DOHH2 (cell line): ENCODE data around the gene TOMM6.

Experiments
- EZH2phosphoT487 ChIP-seq: fragments of 200-600 bp; sonication (generic); IDR thresholded peaks from 2 replicates; pipeline ENCODE4 v1.6.1; 2017; ENCODE audit warnings: borderline replicate concordance, mild to moderate bottlenecking, antibody characterized with exemption, low read length, moderate library complexity, mixed read lengths
- TF ChIP-seq, protein P1 (sequence below): fragments of 200-600 bp; sonication (generic); IDR thresholded peaks from one replicate; pipeline ENCODE4 v1.5.1; 2014; ENCODE audit warnings: antibody characterized with exemption, mild to moderate bottlenecking, low read depth, low read length; ENCODE audit not compliant: poor library complexity, severe bottlenecking

DNA sequence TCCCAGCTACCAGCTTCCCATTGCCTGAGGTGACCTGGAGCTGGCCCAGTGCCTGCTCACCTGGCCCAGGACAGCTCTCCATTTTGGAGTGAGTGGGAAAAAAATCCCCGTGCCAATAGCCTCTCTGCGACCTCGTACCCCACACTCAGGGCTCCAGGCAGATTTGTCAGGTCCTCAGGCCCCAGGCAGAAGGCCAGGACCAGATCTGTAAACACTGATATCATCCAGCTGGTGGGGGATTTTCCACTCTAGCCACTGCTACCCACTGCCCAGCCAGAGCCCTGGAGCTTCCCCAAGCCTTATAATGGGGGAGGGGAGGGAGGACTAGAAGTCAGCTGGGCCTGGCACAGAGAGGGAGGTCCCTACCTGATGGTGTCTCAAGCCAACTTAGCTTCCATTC lies 39.0 kb upstream of the TOMM6 start:
- no peak for TF ChIP-seq EZH2phosphoT487
- TF ChIP-seq, protein P1, sequence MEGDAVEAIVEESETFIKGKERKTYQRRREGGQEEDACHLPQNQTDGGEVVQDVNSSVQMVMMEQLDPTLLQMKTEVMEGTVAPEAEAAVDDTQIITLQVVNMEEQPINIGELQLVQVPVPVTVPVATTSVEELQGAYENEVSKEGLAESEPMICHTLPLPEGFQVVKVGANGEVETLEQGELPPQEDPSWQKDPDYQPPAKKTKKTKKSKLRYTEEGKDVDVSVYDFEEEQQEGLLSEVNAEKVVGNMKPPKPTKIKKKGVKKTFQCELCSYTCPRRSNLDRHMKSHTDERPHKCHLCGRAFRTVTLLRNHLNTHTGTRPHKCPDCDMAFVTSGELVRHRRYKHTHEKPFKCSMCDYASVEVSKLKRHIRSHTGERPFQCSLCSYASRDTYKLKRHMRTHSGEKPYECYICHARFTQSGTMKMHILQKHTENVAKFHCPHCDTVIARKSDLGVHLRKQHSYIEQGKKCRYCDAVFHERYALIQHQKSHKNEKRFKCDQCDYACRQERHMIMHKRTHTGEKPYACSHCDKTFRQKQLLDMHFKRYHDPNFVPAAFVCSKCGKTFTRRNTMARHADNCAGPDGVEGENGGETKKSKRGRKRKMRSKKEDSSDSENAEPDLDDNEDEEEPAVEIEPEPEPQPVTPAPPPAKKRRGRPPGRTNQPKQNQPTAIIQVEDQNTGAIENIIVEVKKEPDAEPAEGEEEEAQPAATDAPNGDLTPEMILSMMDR: no peak
